ENCODE data around the gene ZNF844.
"Not testable (repeated sequence)": the region's sequence is repeated elsewhere in the genome, so short reads cannot be mapped to it uniquely, and the experiment has no call there.

The ZNF844 gene

DNA sequence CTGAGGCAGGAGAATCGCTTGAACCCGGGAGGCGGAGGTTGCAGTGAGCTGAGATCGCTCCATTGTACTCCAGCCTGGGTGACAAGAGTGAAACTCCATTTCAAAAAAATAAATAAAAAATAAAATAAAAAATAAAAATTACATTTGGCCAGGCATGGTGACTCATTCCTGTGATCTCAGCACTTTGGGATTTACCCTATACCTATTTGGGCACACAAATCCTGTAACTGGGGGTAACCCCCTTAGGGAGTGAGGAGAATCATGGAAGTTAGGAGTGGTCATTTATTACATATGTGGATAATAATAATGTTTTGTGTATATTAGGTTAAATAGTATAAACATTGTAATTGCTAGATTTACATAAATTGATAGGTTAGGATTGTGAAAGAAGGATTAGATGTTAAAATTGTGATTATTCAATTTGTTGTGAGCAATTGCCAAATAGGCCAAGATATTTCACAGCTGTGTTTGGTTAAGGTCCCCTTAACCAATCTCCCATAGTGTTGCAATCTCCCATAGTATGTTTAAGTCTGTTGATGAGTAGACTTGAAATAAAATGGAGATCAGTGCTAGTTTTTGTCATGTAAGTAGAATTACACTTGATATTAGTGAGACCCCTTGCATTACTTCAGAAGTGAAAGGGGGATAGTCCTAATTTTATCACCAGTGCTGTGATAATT lies 30.7 kb downstream of the ZNF844 start:
- TF ChIP-seq POLR2AphosphoS5 (IDR thresholded peaks at IDR 0.05; ENCODE audit: low read depth, low read length) (no peak), TAF1 (IDR thresholded peaks at IDR 0.05; ENCODE audit: borderline replicate concordance, low read depth, low read length) (no peak), POLR2A (IDR thresholded peaks at IDR 0.05; ENCODE audit: low read depth, low read length) (no peak)
- FAIRE-seq = no peak
- no peak for DNase-seq (ENCODE audit: insufficient read length)

GRCh38 chr19:12098040-12098439 lies 33.5 kb downstream of the ZNF844 start:
- TF ChIP-seq TAF1 (IDR thresholded peaks at IDR 0.05; ENCODE audit: borderline replicate concordance, low read depth, low read length) = no peak
- TF ChIP-seq POLR2AphosphoS5 (IDR thresholded peaks at IDR 0.05; ENCODE audit: low read depth, low read length) = no peak
- no peak for TF ChIP-seq POLR2A (IDR thresholded peaks at IDR 0.05; ENCODE audit: low read depth, low read length)
- no peak for FAIRE-seq
- DNase-seq (ENCODE audit: insufficient read length) = no peak

GRCh38 chr19:12103909-12104308 lies 39.4 kb downstream of the ZNF844 start:
- FAIRE-seq = not testable (repeated sequence)

DNA sequence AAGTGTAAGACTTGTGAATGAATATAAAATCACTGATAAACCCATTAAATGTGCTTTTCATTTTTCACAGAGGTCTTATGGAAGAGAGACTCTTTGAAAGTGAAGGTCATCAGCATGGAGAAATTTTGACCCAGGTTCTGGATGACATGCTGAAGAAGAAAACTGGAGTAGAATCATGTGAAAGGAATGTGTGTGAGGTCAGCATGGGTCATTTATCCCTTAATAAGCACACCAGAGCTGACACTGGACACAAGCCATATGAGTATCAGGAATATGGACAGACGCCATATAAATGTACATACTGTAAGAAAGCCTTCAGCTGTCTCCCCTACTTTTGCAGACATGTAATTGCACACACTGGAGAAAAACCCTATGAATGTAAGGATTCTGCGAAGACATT lies 46.6 kb downstream of the ZNF844 start:
- DNase-seq (ENCODE audit: insufficient read length) (no peak), FAIRE-seq (no peak)
- TF ChIP-seq TAF1 (IDR thresholded peaks at IDR 0.05; ENCODE audit: borderline replicate concordance, low read depth, low read length) (no peak), POLR2A (IDR thresholded peaks at IDR 0.05; ENCODE audit: low read depth, low read length) (no peak), POLR2AphosphoS5 (IDR thresholded peaks at IDR 0.05; ENCODE audit: low read depth, low read length) (no peak)

More at GRCh38 chr19:12103909-12104308, 39.4 kb downstream of the ZNF844 start:
- not testable (repeated sequence) for DNase-seq (ENCODE audit: insufficient read length)

DNA sequence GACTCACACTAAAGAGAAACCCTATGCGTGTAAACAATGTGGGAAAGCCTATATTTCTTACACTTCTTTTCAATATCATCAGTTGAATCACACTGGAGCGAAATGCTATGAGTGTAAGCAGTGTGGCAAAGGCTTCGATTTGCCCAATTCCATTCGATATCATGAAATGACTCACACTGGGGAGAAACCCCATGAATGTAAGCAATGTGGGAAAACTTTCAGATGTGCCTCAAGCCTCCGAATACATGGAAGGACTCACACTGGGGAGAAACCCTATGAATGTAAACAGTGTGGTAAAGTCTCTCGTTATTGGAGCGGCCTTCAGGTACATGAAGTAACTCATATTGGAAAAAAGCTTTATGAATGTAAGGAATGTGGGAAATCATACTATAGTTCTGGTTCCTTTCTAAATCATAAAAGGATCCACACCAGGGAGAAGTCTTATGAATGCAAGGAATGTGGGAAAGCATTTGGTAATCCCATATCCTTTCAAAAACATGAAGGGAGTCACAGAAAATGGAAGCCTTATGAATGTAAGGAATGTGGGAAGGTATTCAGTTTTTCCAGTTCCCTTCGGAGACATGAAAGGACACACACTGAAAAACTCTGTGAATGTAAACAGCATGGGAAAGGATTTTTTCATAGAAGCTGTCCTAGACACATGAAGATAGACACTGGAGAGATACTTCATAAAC lies 47.6 kb downstream of the ZNF844 start:
- no peak for DNase-seq (ENCODE audit: insufficient read length)
- no peak for TF ChIP-seq POLR2AphosphoS5 (IDR thresholded peaks at IDR 0.05; ENCODE audit: low read depth, low read length)
- TF ChIP-seq TAF1 (IDR thresholded peaks at IDR 0.05; ENCODE audit: borderline replicate concordance, low read depth, low read length) = no peak
- FAIRE-seq = no peak

- FAIRE-seq (no peak), DNase-seq (ENCODE audit: insufficient read length) (no peak)
- TF ChIP-seq POLR2A (IDR thresholded peaks at IDR 0.05; ENCODE audit: low read depth, low read length) = no peak
- TF ChIP-seq TAF1 (IDR thresholded peaks at IDR 0.05; ENCODE audit: borderline replicate concordance, low read depth, low read length) = no peak
- no peak for TF ChIP-seq POLR2AphosphoS5 (IDR thresholded peaks at IDR 0.05; ENCODE audit: low read depth, low read length)
Measured at GRCh38 chr19:12112701-12113100, 48.2 kb downstream of the ZNF844 start.

DNA sequence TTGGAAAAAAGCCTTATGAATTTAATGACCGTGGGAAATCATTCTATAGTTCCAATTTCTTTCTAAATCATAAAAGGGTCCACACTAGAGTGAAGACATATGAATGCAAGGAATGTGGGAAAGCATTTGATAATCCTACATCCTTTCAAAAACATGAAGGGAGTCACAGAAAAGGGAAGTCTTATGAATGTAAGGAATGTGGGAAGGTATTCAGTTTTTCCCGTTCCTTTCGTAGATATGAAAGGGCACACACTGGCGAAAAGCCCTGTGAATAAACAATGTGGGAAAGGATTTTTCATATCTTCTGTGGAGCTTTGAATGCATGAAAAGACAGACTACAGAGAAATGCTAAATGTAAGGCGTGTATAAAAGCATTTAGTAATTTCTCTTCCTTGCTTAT lies 48.6 kb downstream of the ZNF844 start:
- TF ChIP-seq POLR2A (IDR thresholded peaks at IDR 0.05; ENCODE audit: low read depth, low read length) (no peak), POLR2AphosphoS5 (IDR thresholded peaks at IDR 0.05; ENCODE audit: low read depth, low read length) (no peak), TAF1 (IDR thresholded peaks at IDR 0.05; ENCODE audit: borderline replicate concordance, low read depth, low read length) (no peak)
- DNase-seq (ENCODE audit: insufficient read length) (no peak), FAIRE-seq (no peak)

DNA sequence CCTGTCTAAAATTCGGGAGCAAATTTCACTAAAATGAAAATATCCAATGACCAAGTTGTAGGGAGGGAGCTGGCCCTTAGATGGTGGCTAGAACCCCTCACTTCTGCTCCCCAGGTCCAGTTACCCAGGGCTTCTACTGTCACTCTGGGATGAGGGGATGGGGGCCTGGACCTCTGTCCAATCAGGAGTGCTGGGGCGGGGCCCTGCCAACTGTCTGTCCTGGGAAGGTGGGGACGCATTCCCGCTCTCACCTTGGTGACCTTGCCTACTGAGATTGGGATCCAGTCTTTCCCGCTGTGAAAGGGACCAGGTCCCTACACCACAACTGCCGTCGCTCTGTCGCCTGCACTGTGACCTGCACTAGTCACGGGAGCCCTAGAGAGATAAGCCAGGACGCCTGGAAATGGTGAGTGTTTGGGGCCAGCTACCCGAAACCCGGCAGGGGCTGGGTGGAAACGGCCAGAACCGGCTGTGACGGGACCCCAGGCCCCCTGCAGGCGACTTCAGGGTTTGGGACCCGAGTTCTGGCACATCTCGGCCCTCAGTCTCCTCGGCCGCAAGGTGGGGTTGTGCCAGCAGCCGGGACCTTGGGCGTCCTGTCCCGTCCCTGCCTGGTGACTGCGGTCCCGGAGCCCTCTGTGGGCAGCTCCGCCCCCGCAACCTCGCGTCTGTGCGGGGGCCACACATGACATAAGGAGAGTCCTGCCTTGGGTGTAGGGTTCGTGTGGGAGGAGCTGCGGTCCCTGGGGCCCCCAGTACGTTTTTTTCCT lies 52.9 kb downstream of the ZNF844 start:
- TF ChIP-seq TAF1 (IDR thresholded peaks at IDR 0.05; ENCODE audit: borderline replicate concordance, low read depth, low read length) = no peak
- no peak for TF ChIP-seq POLR2AphosphoS5 (IDR thresholded peaks at IDR 0.05; ENCODE audit: low read depth, low read length)
- TF ChIP-seq POLR2A (IDR thresholded peaks at IDR 0.05; ENCODE audit: low read depth, low read length) = no peak

DNA sequence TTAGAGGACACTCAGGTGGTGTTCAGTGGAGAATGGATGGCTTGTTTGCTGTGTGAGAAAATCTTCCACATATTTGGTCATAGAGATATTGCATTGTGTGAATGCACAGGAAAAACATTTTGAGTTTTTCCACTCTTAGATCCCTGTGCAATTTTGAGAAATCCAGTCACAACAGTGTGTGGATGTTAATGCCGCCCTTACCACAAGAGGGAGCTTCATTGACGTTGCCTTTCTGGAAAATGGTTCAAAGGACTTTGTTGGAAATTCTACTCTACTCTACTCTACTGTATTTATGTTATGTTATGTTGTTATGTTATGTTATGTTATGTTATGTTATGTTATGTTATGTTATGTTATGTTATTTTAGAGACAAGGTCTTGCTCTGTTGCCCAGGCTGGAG lies 62.2 kb downstream of the ZNF844 start:
- DNase-seq (ENCODE audit: insufficient read length) (no peak), FAIRE-seq (no peak)
- TF ChIP-seq POLR2AphosphoS5 (IDR thresholded peaks at IDR 0.05; ENCODE audit: low read depth, low read length) (no peak), POLR2A (IDR thresholded peaks at IDR 0.05; ENCODE audit: low read depth, low read length) (no peak)

More for the DNA sequence above, 52.9 kb downstream of the ZNF844 start:
- DNase-seq (ENCODE audit: insufficient read length) = no peak
- no peak for FAIRE-seq

Measured in GM12892 (cell line).